Measurements from ENCODE around the gene GRIA4. TPM values are rescaled to one million over a fixed set of nuclear protein-coding genes. Genes with fewer than 3 reads are reported as not detected.

Gene GRIA4
- polyA plus RNA-seq, 1 donor from 2014 or later = not detected

GRCh38 chr11:105612771-105613170 is 2.9 kb downstream of the GRIA4 start:
- no peaks in the 10 kb centered on the region for H3K36me3 Mint-ChIP-seq
- H3K4me3 Mint-ChIP-seq = no peak overlapping the region
- no peak overlapping the region for H3K27ac Mint-ChIP-seq
- peaks cover 0 to 12% (median 11%) of the 10 kb centered on the region in 3 donors for H3K4me1 Mint-ChIP-seq
- H3K9me3 Mint-ChIP-seq = no peaks in the 10 kb centered on the region
- H3K27me3 Mint-ChIP-seq = peaks cover 28% of the 10 kb centered on the region

GRCh38 chr11:105613183-105613582 is 3.3 kb downstream of the GRIA4 start:
- peaks cover 28% of the 10 kb centered on the region for H3K27me3 Mint-ChIP-seq
- H3K9me3 Mint-ChIP-seq = no peaks in the 10 kb centered on the region
- peaks cover 0 to 12% (median 11%) of the 10 kb centered on the region in 3 donors for H3K4me1 Mint-ChIP-seq
- H3K4me3 Mint-ChIP-seq = no peak overlapping the region
- no peak overlapping the region for H3K27ac Mint-ChIP-seq
- no peaks in the 10 kb centered on the region for H3K36me3 Mint-ChIP-seq

- Mint-ChIP-seq H3K27me3 (no peaks in the 10 kb centered on the region), H3K27ac (no peak overlapping the region), H3K9me3 (no peaks in the 10 kb centered on the region), H3K36me3 (no peaks in the 10 kb centered on the region), H3K4me3 (no peak overlapping the region), H3K4me1 (no peaks in the 10 kb centered on the region)
Observed at GRCh38 chr11:105618343-105618955, 8.6 kb downstream of the GRIA4 start.

GRCh38 chr11:105619556-105619955 is 9.7 kb downstream of the GRIA4 start:
- Mint-ChIP-seq H3K4me1 (no peaks in the 10 kb centered on the region), H3K9me3 (no peaks in the 10 kb centered on the region), H3K36me3 (no peaks in the 10 kb centered on the region), H3K27ac (no peak overlapping the region), H3K27me3 (no peaks in the 10 kb centered on the region), H3K4me3 (no peak overlapping the region)

GRCh38 chr11:105622016-105622415 is 12.1 kb downstream of the GRIA4 start:
- H3K4me3 Mint-ChIP-seq = no peak overlapping the region

DNA sequence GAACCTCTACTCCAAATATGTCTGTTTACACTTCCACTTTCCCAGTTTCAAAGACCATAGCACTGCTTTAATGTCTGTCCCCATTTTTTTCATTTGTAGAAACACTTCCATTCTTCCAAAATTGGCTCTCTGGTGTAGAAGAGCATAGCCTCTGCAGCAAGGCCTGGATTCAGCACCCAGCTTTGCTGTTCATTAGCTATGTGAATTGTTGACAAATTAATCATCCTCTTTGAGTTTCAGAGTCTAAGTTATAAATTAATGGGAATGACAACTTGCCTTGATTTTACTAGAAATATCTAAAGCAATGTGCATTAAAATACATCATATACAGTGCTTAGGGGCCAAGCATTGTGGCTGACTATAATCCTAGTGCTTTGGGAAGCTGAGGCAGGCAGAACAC is 22.4 kb downstream of the GRIA4 start:
- H3K4me3 Mint-ChIP-seq = no peak overlapping the region
- H3K4me1 Mint-ChIP-seq = no peaks in the 10 kb centered on the region
- peaks cover 0 to 3% (median 1%) of the 10 kb centered on the region in 3 donors for H3K9me3 Mint-ChIP-seq
- no peaks in the 10 kb centered on the region for H3K36me3 Mint-ChIP-seq
- H3K27ac Mint-ChIP-seq = peak overlapping the region in 1 of 3 donors; percentile 6
- H3K27me3 Mint-ChIP-seq = no peaks in the 10 kb centered on the region

More at GRCh38 chr11:105622016-105622415, 12.1 kb downstream of the GRIA4 start:
- H3K27me3 Mint-ChIP-seq = no peaks in the 10 kb centered on the region
- no peak overlapping the region for H3K27ac Mint-ChIP-seq
- no peaks in the 10 kb centered on the region for H3K9me3 Mint-ChIP-seq
- no peaks in the 10 kb centered on the region for H3K36me3 Mint-ChIP-seq
- H3K4me1 Mint-ChIP-seq = no peaks in the 10 kb centered on the region

- H3K27ac Mint-ChIP-seq = no peak overlapping the region
- no peak overlapping the region for H3K4me3 Mint-ChIP-seq
- no peaks in the 10 kb centered on the region for H3K27me3 Mint-ChIP-seq
- no peaks in the 10 kb centered on the region for H3K9me3 Mint-ChIP-seq
- H3K4me1 Mint-ChIP-seq = no peaks in the 10 kb centered on the region
- no peaks in the 10 kb centered on the region for H3K36me3 Mint-ChIP-seq
Observed at GRCh38 chr11:105635466-105635865, 25.6 kb downstream of the GRIA4 start.

DNA sequence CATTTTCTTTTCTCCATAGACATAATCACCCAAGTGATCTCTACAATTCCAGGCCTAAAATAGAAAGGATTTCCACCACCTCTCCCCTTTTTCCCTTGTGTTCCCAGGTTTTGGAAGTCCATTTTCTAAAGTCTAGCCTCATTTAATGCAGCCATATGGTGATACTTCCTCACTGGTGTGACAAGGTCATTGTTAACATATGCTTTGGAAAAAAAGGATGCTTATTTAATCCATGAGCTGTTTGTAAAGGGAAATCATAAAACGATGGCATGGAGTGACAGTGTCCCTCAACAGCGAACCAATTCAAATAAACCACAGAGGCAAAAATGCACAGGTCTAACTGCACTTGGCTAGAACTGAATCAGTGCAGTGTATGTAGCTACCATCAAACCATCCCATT is 26.6 kb downstream of the GRIA4 start:
- H3K9me3 Mint-ChIP-seq = no peaks in the 10 kb centered on the region
- H3K36me3 Mint-ChIP-seq = no peaks in the 10 kb centered on the region
- H3K27ac Mint-ChIP-seq = no peak overlapping the region
- no peaks in the 10 kb centered on the region for H3K27me3 Mint-ChIP-seq
- no peaks in the 10 kb centered on the region for H3K4me1 Mint-ChIP-seq
- no peak overlapping the region for H3K4me3 Mint-ChIP-seq

DNA sequence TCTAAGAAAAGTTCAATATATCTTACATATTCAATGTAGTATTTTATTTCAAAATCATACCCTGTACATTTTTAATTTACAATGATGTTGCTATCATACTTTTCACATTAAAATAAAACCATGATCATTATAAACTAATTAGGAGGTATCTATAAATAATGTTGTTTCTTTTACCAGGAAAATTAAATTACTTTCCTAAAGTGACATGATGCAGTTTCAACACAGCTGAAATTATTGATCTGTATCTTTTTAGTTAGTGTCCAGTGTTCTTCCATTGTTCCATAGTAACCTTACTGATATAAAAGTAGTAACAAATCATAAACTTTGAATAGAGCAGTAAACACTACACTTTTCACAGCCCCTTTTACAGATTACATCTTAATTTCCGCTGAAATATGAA is 29.7 kb downstream of the GRIA4 start:
- H3K4me1 Mint-ChIP-seq = no peaks in the 10 kb centered on the region
- peaks cover 2% of the 10 kb centered on the region for H3K36me3 Mint-ChIP-seq
- H3K4me3 Mint-ChIP-seq = no peak overlapping the region
- no peak overlapping the region for H3K27ac Mint-ChIP-seq
- no peaks in the 10 kb centered on the region for H3K9me3 Mint-ChIP-seq
- no peaks in the 10 kb centered on the region for H3K27me3 Mint-ChIP-seq

DNA sequence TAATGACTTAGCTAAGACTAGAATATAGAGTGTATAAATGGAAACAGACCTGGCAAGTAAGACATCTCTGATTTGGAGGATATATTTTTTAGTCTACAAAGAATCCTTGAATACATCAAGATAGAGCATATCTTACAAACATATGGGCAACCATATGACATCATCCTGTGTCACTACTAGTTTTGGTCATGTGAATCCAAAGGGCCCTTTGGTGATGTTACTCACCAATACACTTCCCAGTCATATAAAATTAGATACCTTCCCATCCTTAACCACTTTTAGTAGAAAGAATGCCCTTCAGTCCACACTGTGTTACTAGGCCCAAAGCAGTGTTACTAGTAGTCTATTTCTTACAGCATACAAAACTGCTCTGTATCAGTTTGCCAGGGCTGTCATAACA is 31.6 kb downstream of the GRIA4 start:
- H3K4me3 Mint-ChIP-seq = no peak overlapping the region
- no peak overlapping the region for H3K27ac Mint-ChIP-seq
- H3K27me3 Mint-ChIP-seq = no peaks in the 10 kb centered on the region
- peaks cover 0 to 1% (median 0%) of the 10 kb centered on the region in 3 donors for H3K9me3 Mint-ChIP-seq
- peaks cover 2% of the 10 kb centered on the region for H3K36me3 Mint-ChIP-seq
- no peaks in the 10 kb centered on the region for H3K4me1 Mint-ChIP-seq

DNA sequence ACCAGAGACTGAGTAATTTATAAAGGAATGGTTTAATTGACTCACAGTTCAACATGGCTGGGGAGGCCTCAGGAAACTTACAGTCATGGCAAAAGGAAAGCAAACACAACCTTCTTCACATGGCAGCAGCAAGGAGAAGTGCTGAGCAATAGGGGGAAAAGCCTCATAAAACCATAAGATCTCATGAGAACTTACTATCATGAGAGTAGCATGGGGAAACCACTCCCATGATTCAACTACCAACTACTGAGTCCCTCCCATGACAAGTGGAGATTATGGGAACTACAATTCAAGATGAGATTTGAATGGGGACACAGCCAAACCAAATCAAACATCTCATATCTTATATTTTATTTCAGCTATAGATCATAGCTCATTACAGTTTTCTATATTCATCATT is 33.0 kb downstream of the GRIA4 start:
- peaks cover 0 to 4% (median 0%) of the 10 kb centered on the region in 3 donors for H3K9me3 Mint-ChIP-seq
- H3K27ac Mint-ChIP-seq = no peak overlapping the region
- H3K27me3 Mint-ChIP-seq = no peaks in the 10 kb centered on the region
- H3K4me3 Mint-ChIP-seq = no peak overlapping the region
- peaks cover 2% of the 10 kb centered on the region for H3K36me3 Mint-ChIP-seq
- no peaks in the 10 kb centered on the region for H3K4me1 Mint-ChIP-seq

DNA sequence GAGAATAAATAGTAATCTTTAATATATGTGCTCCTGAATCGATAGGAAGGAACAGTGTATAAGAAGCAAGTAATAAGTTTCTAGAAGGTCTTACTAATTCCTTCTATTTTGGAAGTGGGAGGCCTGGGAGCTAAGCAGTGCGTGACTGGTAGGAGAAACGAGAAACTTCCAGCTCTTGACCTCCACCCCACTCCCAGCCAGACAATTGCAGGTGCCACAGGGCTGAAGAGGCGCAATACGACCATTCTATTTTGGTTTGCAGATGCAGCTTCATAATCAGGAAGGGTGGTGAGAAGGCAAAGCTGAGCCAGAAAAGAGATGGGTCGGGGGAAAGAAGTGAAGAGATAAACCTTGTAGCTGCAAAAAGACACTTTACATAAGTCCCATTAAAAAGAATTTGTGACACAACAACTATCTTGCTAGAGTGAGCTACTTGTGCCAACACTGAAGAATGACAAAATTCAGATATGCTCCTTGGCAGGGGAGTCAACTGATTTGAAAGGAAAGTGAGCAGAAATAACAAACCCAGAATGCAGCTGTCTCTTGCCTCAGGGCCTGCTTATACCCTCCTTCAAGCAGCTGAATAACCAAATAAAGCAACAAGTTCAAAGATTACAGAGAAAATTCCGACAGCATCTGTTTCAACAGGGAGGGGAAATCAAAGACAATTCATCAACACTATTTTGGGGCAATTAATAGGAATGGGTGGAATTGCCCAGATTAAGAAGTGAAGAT is 35.1 kb downstream of the GRIA4 start:
- peaks cover 2% of the 10 kb centered on the region for H3K36me3 Mint-ChIP-seq
- no peak overlapping the region for H3K4me3 Mint-ChIP-seq
- peaks cover 0 to 4% (median 0%) of the 10 kb centered on the region in 3 donors for H3K9me3 Mint-ChIP-seq

DNA sequence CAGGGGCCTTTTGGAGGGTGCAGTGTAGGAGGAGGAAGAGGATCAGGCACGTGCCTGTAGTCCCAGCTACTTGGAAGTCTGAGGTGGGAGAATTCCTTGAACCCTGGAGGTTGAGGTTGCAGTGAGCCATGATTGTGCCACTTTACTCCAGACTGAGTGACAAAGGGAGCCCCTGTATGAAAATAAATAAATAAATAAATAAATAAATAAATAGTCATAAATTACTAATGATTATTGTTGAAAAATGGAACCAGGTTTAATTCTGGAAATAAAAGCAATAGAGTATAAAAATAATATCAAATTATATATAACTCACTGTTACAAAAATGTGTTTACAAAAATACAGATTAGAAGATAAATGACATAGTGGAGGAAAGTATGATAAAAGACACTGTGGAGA is 37.9 kb downstream of the GRIA4 start:
- Mint-ChIP-seq H3K27me3 (no peaks in the 10 kb centered on the region), H3K4me3 (no peak overlapping the region), H3K36me3 (peaks cover 2% of the 10 kb centered on the region), H3K27ac (no peak overlapping the region), H3K9me3 (peaks cover 0 to 4% (median 0%) of the 10 kb centered on the region in 3 donors), H3K4me1 (no peaks in the 10 kb centered on the region)

More for the DNA sequence above, 35.1 kb downstream of the GRIA4 start:
- H3K4me1 Mint-ChIP-seq = no peaks in the 10 kb centered on the region
- H3K27ac Mint-ChIP-seq = peak overlapping the region in 1 of 3 donors; percentile 40
- H3K27me3 Mint-ChIP-seq = no peaks in the 10 kb centered on the region

DNA sequence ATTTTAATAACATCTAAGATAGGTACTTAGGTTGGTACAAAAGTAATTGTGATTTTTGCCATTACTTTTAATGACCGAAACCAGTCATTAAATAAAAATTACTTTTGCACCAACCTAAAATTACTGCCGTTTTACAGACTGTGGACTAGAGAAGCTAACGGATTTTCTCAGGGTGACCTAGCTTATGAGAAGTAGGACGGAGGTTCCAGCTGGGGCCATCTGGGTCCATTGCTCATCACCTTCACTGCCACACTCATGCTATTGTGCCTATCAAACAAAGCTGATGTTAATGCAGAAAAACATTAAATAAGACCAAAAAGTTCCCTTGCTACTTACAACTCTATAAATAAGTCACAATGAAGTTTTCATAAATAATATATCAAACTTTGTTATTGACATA is 38.9 kb downstream of the GRIA4 start:
- no peak overlapping the region for H3K4me3 Mint-ChIP-seq
- H3K9me3 Mint-ChIP-seq = peaks cover 0 to 4% (median 0%) of the 10 kb centered on the region in 3 donors
- H3K36me3 Mint-ChIP-seq = no peaks in the 10 kb centered on the region
- no peaks in the 10 kb centered on the region for H3K27me3 Mint-ChIP-seq
- H3K27ac Mint-ChIP-seq = no peak overlapping the region
- no peaks in the 10 kb centered on the region for H3K4me1 Mint-ChIP-seq

DNA sequence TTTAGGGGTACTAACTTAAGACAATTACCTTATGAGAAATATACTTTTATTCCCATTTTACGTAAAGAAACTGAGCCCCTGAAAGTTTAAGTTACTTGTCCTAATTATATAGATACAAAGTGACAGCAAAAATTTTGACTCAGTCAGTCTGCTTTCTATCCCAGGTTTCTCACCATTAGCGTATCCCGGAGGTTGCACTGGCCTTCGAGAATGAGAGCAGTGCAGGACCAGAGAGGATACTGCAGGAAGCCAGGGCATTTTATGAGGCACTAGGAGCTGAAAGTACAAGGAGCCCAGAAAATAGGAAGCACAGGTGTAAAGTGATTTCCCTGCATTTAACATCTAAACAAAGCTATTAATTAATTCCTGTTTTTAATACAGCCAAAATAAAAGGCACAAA is 55.4 kb downstream of the GRIA4 start:
- Mint-ChIP-seq H3K36me3 (no peaks in the 10 kb centered on the region), H3K4me3 (no peak overlapping the region), H3K4me1 (no peaks in the 10 kb centered on the region), H3K9me3 (peaks cover 0 to 2% (median 0%) of the 10 kb centered on the region in 3 donors), H3K27ac (no peak overlapping the region), H3K27me3 (no peaks in the 10 kb centered on the region)

- Mint-ChIP-seq H3K36me3 (no peaks in the 10 kb centered on the region), H3K27ac (no peak overlapping the region), H3K9me3 (peaks cover 0 to 5% (median 0%) of the 10 kb centered on the region in 3 donors), H3K27me3 (no peaks in the 10 kb centered on the region), H3K4me3 (no peak overlapping the region), H3K4me1 (no peaks in the 10 kb centered on the region)
Observed at GRCh38 chr11:105667441-105667840, 57.6 kb downstream of the GRIA4 start.
